Osteoblast (primary cell): Measurements from ENCODE around the gene MAP3K7CL. TPM values are rescaled to one million over a fixed set of nuclear protein-coding genes. Genes with fewer than 3 reads are reported as not detected.
A peak's percentile ranks its signal among the peaks of the same experiment; 100 is the strongest.

Experiments
- DNase-seq: peaks from one replicate; pipeline ENCODE4 v3.0.0; 2011; ENCODE audit warnings: low spot score, mixed read lengths; ENCODE audit not compliant: insufficient read length; ENCODE audit errors: missing footprints
- H2AFZ ChIP-seq: 2 replicates; pipeline ENCODE4 v1.6.0; 2011; ENCODE audit warnings: mild to moderate bottlenecking, low read length
- H3K27ac ChIP-seq: 2 replicates; pipeline ENCODE4 v1.5.1; 2011; ENCODE audit warnings: mild to moderate bottlenecking, low read depth, low read length, moderate library complexity
- H3K27me3 ChIP-seq: 2 replicates; pipeline ENCODE4 v1.6.0; 2012; ENCODE audit warnings: mild to moderate bottlenecking, control low read depth, inconsistent platforms, low read length, moderate library complexity; ENCODE audit not compliant: insufficient read depth
- H3K36me3 ChIP-seq: 2 replicates; pipeline ENCODE4 v1.5.1; 2011; ENCODE audit warnings: mild to moderate bottlenecking, low read length, control low read depth, moderate library complexity; ENCODE audit not compliant: insufficient read depth
- H3K4me1 ChIP-seq: 2 replicates; pipeline ENCODE4 v1.5.1; 2011; ENCODE audit warnings: mild to moderate bottlenecking, low read length, control low read depth, moderate library complexity; ENCODE audit not compliant: insufficient read depth
- H3K4me2 ChIP-seq: 2 replicates; pipeline ENCODE4 v1.6.0; 2011; ENCODE audit warnings: mild to moderate bottlenecking, low read length; ENCODE audit not compliant: insufficient read depth
- H3K4me3 ChIP-seq: fragments of 200-600 bp; sonication (generic); 3 replicates; pipeline ENCODE4 v1.5.1; 2012; ENCODE audit warnings: mild to moderate bottlenecking, low read length, inconsistent platforms; ENCODE audit not compliant: insufficient read depth
- H3K79me2 ChIP-seq: 2 replicates; pipeline ENCODE4 v1.6.0; 2012; ENCODE audit warnings: mild to moderate bottlenecking, low read length, control low read depth, inconsistent platforms; ENCODE audit not compliant: insufficient read depth
- H3K9me3 ChIP-seq: 2 replicates; pipeline ENCODE4 v1.5.1; 2011; ENCODE audit warnings: low read depth, low read length, control low read depth
- H4K20me1 ChIP-seq: 2 replicates; pipeline ENCODE4 v1.6.0; 2012; ENCODE audit warnings: mild to moderate bottlenecking, low read length, control low read depth; ENCODE audit not compliant: insufficient read depth
- CTCF ChIP-seq: IDR thresholded peaks from 2 replicates; pipeline ENCODE4 v1.5.1; 2011; ENCODE audit warnings: mild to moderate bottlenecking, low read depth, low read length, moderate library complexity; ENCODE audit errors: extremely low read depth
- total RNA-seq: library from RNA; depleted of rRNA; stranded (reverse); fragments of >200 nt; gene quantifications from 2 replicates; pipeline ENCODE4 v1.2.3, GENCODE V29; 2012

Gene MAP3K7CL
- total RNA-seq, 1 donor = 19.9 TPM

GRCh38 chr21:29133796-29134195 is 3.4 kb downstream of the MAP3K7CL start:
- TF ChIP-seq CTCF = no peak
- H3K4me1 ChIP-seq = peaks cover 18% of the 10 kb centered on the region
- H3K4me3 ChIP-seq = no peak overlapping the region
- no peaks in the 10 kb centered on the region for H4K20me1 ChIP-seq
- no peak for DNase-seq
- no peaks in the 10 kb centered on the region for H3K9me3 ChIP-seq
- no peak overlapping the region for H2AFZ ChIP-seq
- H3K36me3 ChIP-seq = peaks cover 10% of the 10 kb centered on the region
- no peaks in the 10 kb centered on the region for H3K79me2 ChIP-seq
- no peak overlapping the region for H3K27ac ChIP-seq
- no peaks in the 10 kb centered on the region for H3K27me3 ChIP-seq
- H3K4me2 ChIP-seq = no peak overlapping the region

- TF ChIP-seq CTCF = no peak
- H3K27me3 ChIP-seq = no peaks in the 10 kb centered on the region
- no peaks in the 10 kb centered on the region for H3K9me3 ChIP-seq
- peaks cover 8% of the 10 kb centered on the region for H3K4me1 ChIP-seq
- no peaks in the 10 kb centered on the region for H3K79me2 ChIP-seq
- no peak overlapping the region for H2AFZ ChIP-seq
- H3K4me3 ChIP-seq = no peak overlapping the region
- H3K36me3 ChIP-seq = peaks cover 13% of the 10 kb centered on the region
- H4K20me1 ChIP-seq = no peaks in the 10 kb centered on the region
- H3K27ac ChIP-seq = no peak overlapping the region
- no peak for DNase-seq
- no peak overlapping the region for H3K4me2 ChIP-seq
These were observed 5.0 kb downstream of the MAP3K7CL start for GRCh38 chr21:29135481-29135880.

- no peak overlapping the region for H2AFZ ChIP-seq
- TF ChIP-seq CTCF = no peak
- no peak for DNase-seq
- H3K27ac ChIP-seq = no peak overlapping the region
- no peaks in the 10 kb centered on the region for H4K20me1 ChIP-seq
- no peaks in the 10 kb centered on the region for H3K27me3 ChIP-seq
- peaks cover 18% of the 10 kb centered on the region for H3K36me3 ChIP-seq
- peaks cover 3% of the 10 kb centered on the region for H3K4me1 ChIP-seq
- no peaks in the 10 kb centered on the region for H3K9me3 ChIP-seq
- no peak overlapping the region for H3K4me2 ChIP-seq
- H3K79me2 ChIP-seq = no peaks in the 10 kb centered on the region
- H3K4me3 ChIP-seq = no peak overlapping the region
These were observed 5.6 kb downstream of the MAP3K7CL start for GRCh38 chr21:29136033-29136432.

GRCh38 chr21:29144736-29145353 is 14.4 kb downstream of the MAP3K7CL start:
- Histone ChIP-seq H3K79me2 (no peaks in the 10 kb centered on the region), H3K4me2 (peak overlapping the region; percentile 69), H2AFZ (no peak overlapping the region), H3K27ac (peak overlapping the region; percentile 86), H3K36me3 (peaks cover 17% of the 10 kb centered on the region), H3K4me1 (peaks cover 53% of the 10 kb centered on the region), H3K27me3 (no peaks in the 10 kb centered on the region), H3K9me3 (no peaks in the 10 kb centered on the region), H3K4me3 (no peak overlapping the region), H4K20me1 (no peaks in the 10 kb centered on the region)
- no peak for TF ChIP-seq CTCF
- no peak for DNase-seq
